SK-N-MC (cell line): Measurements from ENCODE around the gene ALDH1L1.

Source experiments
- EZH2 ChIP-seq: fragments of 200-600 bp; sonication (generic); IDR thresholded peaks from one replicate; pipeline ENCODE4 v1.6.1; 2017; ENCODE audit warnings: antibody characterized with exemption
- POLR2AphosphoS5 ChIP-seq: IDR thresholded peaks from 2 replicates; pipeline ENCODE4 v1.6.1; 2012; ENCODE audit warnings: mild to moderate bottlenecking, low read depth, low read length, borderline replicate concordance

- no peak for TF ChIP-seq EZH2
- no peak for TF ChIP-seq POLR2AphosphoS5
Measured at GRCh38 chr3:126146525-126147146, 33.8 kb downstream of the ALDH1L1 start.
